IPS DF 6.9 (cell line): ENCODE measurements around the gene NOG.

ENCODE experiments used
- DNase-seq: peaks from one replicate; pipeline ENCODE4 v3.0.0-alpha.2; 2013; ENCODE audit warnings: low read depth, low spot score
- H3K27ac ChIP-seq: one replicate; pipeline ENCODE4 v1.5.1; 2013; ENCODE audit warnings: low read length, control low read depth
- H3K27me3 ChIP-seq: 2 replicates; pipeline ENCODE4 v1.6.1; 2013; ENCODE audit warnings: mild to moderate bottlenecking, low read length; ENCODE audit not compliant: control insufficient read depth, insufficient read depth
- H3K36me3 ChIP-seq: 2 replicates; pipeline ENCODE4 v1.6.1; 2013; ENCODE audit warnings: low read length; ENCODE audit not compliant: control insufficient read depth, insufficient read depth
- H3K4me1 ChIP-seq: 2 replicates; pipeline ENCODE4 v1.6.1; 2013; ENCODE audit warnings: low read length; ENCODE audit not compliant: control insufficient read depth, insufficient read depth
- H3K4me3 ChIP-seq: 2 replicates; pipeline ENCODE4 v1.5.1; 2013; ENCODE audit warnings: mild to moderate bottlenecking, low read length
- H3K9me3 ChIP-seq: 2 replicates; pipeline ENCODE4 v1.6.1; 2013; ENCODE audit warnings: low read length, inconsistent platforms; ENCODE audit not compliant: control insufficient read depth, insufficient read depth
- WGBS: extraction: QIAGEN DNeasy Blood & Tissue Kit; methylation state at CpG from one replicate; pipeline ENCODE4 v1.1.7; 2013; ENCODE audit warnings: mixed read lengths, missing lambda C conversion rate; ENCODE audit not compliant: insufficient read length, insufficient coverage; 5-methylcytosine and 5-hydroxymethylcytosine counted together

NOG gene

GRCh38 chr17:56597495-56597990 lies 4.0 kb downstream of the NOG start:
- Histone ChIP-seq H3K27me3 (peaks cover 9% of the 10 kb centered on the region; the same call in 1 of the 2 replicates), H3K27ac (no peak overlapping the region), H3K9me3 (no peaks in the 10 kb centered on the region), H3K4me1 (no peaks in the 10 kb centered on the region), H3K36me3 (no peaks in the 10 kb centered on the region), H3K4me3 (peak overlapping the region; percentile 22; the same call in 1 of the 2 replicates)
- no peak for DNase-seq
- WGBS = no CpG with 5 or more reads among the region's 41 CpGs

GRCh38 chr17:56598466-56598865 lies 5.0 kb downstream of the NOG start:
- peaks cover 9% of the 10 kb centered on the region; the same call in 1 of the 2 replicates for H3K27me3 ChIP-seq
- no peaks in the 10 kb centered on the region for H3K36me3 ChIP-seq
- no peak overlapping the region for H3K27ac ChIP-seq
- no peaks in the 10 kb centered on the region for H3K9me3 ChIP-seq
- no peak overlapping the region for H3K4me3 ChIP-seq
- DNase-seq = no peak
- no CpG with 5 or more reads among the region's 5 CpGs for WGBS
- H3K4me1 ChIP-seq = no peaks in the 10 kb centered on the region

GRCh38 chr17:56599088-56599487 lies 5.6 kb downstream of the NOG start:
- Histone ChIP-seq H3K4me1 (no peaks in the 10 kb centered on the region), H3K27ac (no peak overlapping the region), H3K4me3 (no peak overlapping the region), H3K9me3 (no peaks in the 10 kb centered on the region), H3K36me3 (no peaks in the 10 kb centered on the region), H3K27me3 (peaks cover 9% of the 10 kb centered on the region; the same call in 1 of the 2 replicates)
- DNase-seq = no peak
- no CpG with 5 or more reads among the region's 4 CpGs for WGBS

GRCh38 chr17:56599566-56599965 lies 6.1 kb downstream of the NOG start:
- no CpG with 5 or more reads among the region's 1 CpG for WGBS
- Histone ChIP-seq H3K27me3 (peaks cover 9% of the 10 kb centered on the region; the same call in 1 of the 2 replicates), H3K27ac (no peak overlapping the region), H3K4me1 (no peaks in the 10 kb centered on the region), H3K9me3 (no peaks in the 10 kb centered on the region), H3K36me3 (no peaks in the 10 kb centered on the region), H3K4me3 (no peak overlapping the region)
- no peak for DNase-seq

- no peak for DNase-seq
- Histone ChIP-seq H3K9me3 (no peaks in the 10 kb centered on the region), H3K27me3 (peaks cover 9% of the 10 kb centered on the region; the same call in 1 of the 2 replicates), H3K27ac (no peak overlapping the region), H3K4me3 (no peak overlapping the region), H3K36me3 (no peaks in the 10 kb centered on the region), H3K4me1 (no peaks in the 10 kb centered on the region)
- no CpG with 5 or more reads among the region's 1 CpG for WGBS
Measured at GRCh38 chr17:56600256-56600655, 6.8 kb downstream of the NOG start.

- Histone ChIP-seq H3K27ac (no peak overlapping the region), H3K4me3 (no peak overlapping the region), H3K36me3 (no peaks in the 10 kb centered on the region), H3K4me1 (no peaks in the 10 kb centered on the region), H3K9me3 (no peaks in the 10 kb centered on the region), H3K27me3 (peaks cover 6% of the 10 kb centered on the region; the same call in 1 of the 2 replicates)
- no peak for DNase-seq
- no CpG with 5 or more reads among the region's 1 CpG for WGBS
Measured at GRCh38 chr17:56601591-56601990, 8.1 kb downstream of the NOG start.

- Histone ChIP-seq H3K27ac (no peak overlapping the region), H3K36me3 (no peaks in the 10 kb centered on the region), H3K27me3 (peaks cover 5% of the 10 kb centered on the region; the same call in 1 of the 2 replicates), H3K4me1 (no peaks in the 10 kb centered on the region), H3K9me3 (no peaks in the 10 kb centered on the region), H3K4me3 (no peak overlapping the region)
- WGBS = no CpG with 5 or more reads among the region's 8 CpGs
- DNase-seq = no peak
Measured at GRCh38 chr17:56602292-56603130, 9.0 kb downstream of the NOG start.

GRCh38 chr17:56603486-56604238 lies 10.2 kb downstream of the NOG start:
- no peaks in the 10 kb centered on the region for H3K36me3 ChIP-seq
- DNase-seq = no peak
- H3K27me3 ChIP-seq = no peaks in the 10 kb centered on the region
- H3K4me1 ChIP-seq = no peaks in the 10 kb centered on the region
- H3K9me3 ChIP-seq = no peaks in the 10 kb centered on the region
- H3K27ac ChIP-seq = no peak overlapping the region
- WGBS = no CpG with 5 or more reads among the region's 7 CpGs
- H3K4me3 ChIP-seq = no peak overlapping the region

GRCh38 chr17:56604691-56605290 lies 11.3 kb downstream of the NOG start:
- DNase-seq = no peak
- no CpG with 5 or more reads among the region's 1 CpG for WGBS
- no peak overlapping the region for H3K4me3 ChIP-seq
- no peaks in the 10 kb centered on the region for H3K4me1 ChIP-seq
- no peaks in the 10 kb centered on the region for H3K27me3 ChIP-seq
- no peaks in the 10 kb centered on the region for H3K9me3 ChIP-seq
- H3K36me3 ChIP-seq = no peaks in the 10 kb centered on the region
- no peak overlapping the region for H3K27ac ChIP-seq

- no peak overlapping the region for H3K27ac ChIP-seq
- H3K36me3 ChIP-seq = no peaks in the 10 kb centered on the region
- no peaks in the 10 kb centered on the region for H3K4me1 ChIP-seq
- no peak for DNase-seq
- H3K9me3 ChIP-seq = no peaks in the 10 kb centered on the region
- no CpG with 5 or more reads among the region's 4 CpGs for WGBS
- no peak overlapping the region for H3K4me3 ChIP-seq
- H3K27me3 ChIP-seq = no peaks in the 10 kb centered on the region
Measured at GRCh38 chr17:56608944-56609343, 15.4 kb downstream of the NOG start.
